GM12801 (cell line): ENCODE results near the gene SETD1A.

Experiments used
- CTCF ChIP-seq: IDR thresholded peaks from one replicate; pipeline ENCODE4 v1.5.1; 2011; ENCODE audit warnings: control low read depth; ENCODE audit not compliant: insufficient read length; ENCODE audit errors: extremely low read depth

The SETD1A gene

GRCh38 chr16:30947859-30948666, 9.5 kb upstream of the SETD1A start:
- TF ChIP-seq CTCF: no peak

- no peak for TF ChIP-seq CTCF
These were observed 8.6 kb upstream of the SETD1A start, which contains the start of gene ORAI3 for GRCh38 chr16:30948667-30949649. ORAI3 (plus strand) TSS chr16:30949068; CDS start chr16:30949290, 222 bp downstream.

- TF ChIP-seq CTCF: no peak
These were observed 7.7 kb upstream of the SETD1A start for GRCh38 chr16:30949650-30950515.

- no peak for TF ChIP-seq CTCF
These were observed 7.0 kb upstream of the SETD1A start for GRCh38 chr16:30950516-30951065.

GRCh38 chr16:30951193-30951592, 6.4 kb upstream of the SETD1A start:
- TF ChIP-seq CTCF: no peak

GRCh38 chr16:30951750-30952149, 5.8 kb upstream of the SETD1A start:
- no peak for TF ChIP-seq CTCF
